HG03442 (cell line): Measurements from ENCODE around the gene ARHGAP32.

Experiments
- ATAC-seq: cut with Tn5 transposase; IDR thresholded peaks from one replicate; pipeline ENCODE4 v1.9.1; 2021; ENCODE audit warnings: mild to moderate bottlenecking, moderate library complexity; ENCODE audit not compliant: unreplicated experiment

ARHGAP32 gene

DNA sequence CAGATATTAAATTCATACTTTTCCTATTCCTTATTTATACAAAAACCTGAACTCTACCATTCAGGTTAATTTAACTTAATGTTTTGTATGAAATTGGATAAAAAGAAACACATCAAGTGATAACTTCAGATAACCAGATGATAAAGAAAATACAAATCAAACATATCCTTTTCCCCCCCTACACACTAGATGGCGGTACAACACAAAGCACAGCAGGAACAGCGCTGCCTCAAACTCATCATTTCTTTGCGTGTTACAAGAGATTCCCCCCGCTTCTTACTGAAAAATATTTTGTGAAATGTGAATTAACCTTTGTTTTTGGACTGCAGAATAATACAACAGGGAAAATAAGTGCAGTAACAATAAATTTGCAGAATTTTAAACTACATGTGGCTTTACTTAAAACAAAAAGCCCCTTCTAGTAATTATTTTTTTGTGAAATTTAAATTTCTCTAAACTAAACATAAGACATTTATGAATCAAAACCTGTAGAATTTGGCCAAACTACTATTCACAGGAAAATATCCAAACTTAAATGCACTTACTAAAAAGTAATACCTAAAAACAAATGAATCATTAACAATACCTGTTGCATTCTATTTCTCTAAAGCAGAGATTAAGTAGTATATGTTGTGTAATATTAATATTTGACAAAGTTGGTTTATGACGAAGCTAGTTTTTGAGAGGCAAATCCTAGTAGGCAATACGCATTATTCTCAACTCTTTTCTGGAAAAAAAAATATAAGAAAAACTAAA is 74.4 kb downstream of the ARHGAP32 start:
- peak; percentile 72 for ATAC-seq

GRCh38 chr11:129115652-129116586 is 76.2 kb downstream of the ARHGAP32 start:
- no peak for ATAC-seq

GRCh38 chr11:129109701-129110100 is 82.4 kb downstream of the ARHGAP32 start:
- ATAC-seq: no peak

GRCh38 chr11:129106788-129107187 is 85.3 kb downstream of the ARHGAP32 start:
- no peak for ATAC-seq

- no peak for ATAC-seq
These were observed 89.4 kb downstream of the ARHGAP32 start for GRCh38 chr11:129102756-129103155.

GRCh38 chr11:129102225-129102624 is 89.9 kb downstream of the ARHGAP32 start:
- no peak for ATAC-seq

DNA sequence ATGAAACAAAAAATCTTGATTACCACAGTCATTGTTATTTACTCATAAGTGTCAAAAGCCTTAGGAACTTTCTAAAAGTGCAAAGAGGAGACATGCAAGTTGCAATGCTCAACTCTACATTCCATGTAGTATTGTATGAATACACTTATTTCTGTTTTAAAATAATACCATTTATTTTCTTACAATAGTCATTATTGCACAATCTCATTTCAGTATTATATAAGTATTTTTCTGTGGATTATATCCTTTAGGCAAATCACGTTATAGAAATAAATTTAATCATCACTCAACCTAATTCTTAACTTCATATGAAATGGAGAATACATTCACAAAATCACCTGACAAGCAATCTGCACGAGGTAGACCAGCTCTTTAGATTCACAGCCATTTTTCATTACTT is 98.8 kb downstream of the ARHGAP32 start:
- ATAC-seq: no peak

GRCh38 chr11:129090056-129090455 is 102.1 kb downstream of the ARHGAP32 start:
- ATAC-seq: no peak

DNA sequence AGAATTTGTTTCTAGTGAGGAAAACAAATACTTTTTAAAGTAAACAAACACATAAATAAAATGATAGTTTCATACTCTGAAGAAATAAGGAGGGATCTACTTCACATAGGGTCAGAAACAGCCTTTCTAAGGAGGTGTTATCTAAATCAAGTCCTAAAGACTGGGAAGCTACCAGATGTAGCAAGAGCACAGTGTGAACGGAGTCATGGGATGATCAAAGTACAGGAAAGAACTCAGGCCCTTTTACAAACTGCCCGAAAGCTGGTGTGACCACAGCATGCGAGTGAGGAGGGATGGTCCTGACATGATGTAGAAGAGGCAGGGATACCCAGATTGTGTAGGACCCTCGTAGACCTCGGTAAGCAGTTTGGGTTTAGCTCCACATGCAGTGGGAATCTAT is 102.8 kb downstream of the ARHGAP32 start:
- no peak for ATAC-seq

- no peak for ATAC-seq
These were observed 105.1 kb downstream of the ARHGAP32 start for GRCh38 chr11:129086976-129087375.

- no peak for ATAC-seq
These were observed 114.9 kb downstream of the ARHGAP32 start for GRCh38 chr11:129077191-129077590.

- ATAC-seq: no peak
These were observed 116.4 kb downstream of the ARHGAP32 start for GRCh38 chr11:129075757-129076156.

- ATAC-seq: no peak
These were observed 124.7 kb downstream of the ARHGAP32 start for GRCh38 chr11:129067454-129067853.

GRCh38 chr11:129066229-129066628 is 125.9 kb downstream of the ARHGAP32 start:
- ATAC-seq: no peak

DNA sequence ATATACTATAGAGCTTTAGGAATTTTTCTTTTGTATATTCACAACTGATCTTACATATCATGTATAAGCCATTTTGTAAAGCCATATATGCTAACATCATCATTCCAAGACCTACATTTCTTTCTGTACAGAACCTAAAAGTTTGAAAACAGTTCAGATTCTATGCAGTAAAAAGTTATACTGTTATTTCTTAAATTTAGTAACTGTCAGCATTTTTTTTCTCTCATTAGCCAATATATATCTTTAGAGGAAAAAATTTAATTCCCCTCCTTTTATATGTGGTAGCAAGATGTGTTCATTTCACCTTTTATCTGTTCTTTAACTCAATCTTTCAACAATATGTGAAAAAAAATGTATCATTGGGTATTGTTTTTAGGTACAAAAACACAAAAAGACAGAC is 129.0 kb downstream of the ARHGAP32 start:
- ATAC-seq: no peak

DNA sequence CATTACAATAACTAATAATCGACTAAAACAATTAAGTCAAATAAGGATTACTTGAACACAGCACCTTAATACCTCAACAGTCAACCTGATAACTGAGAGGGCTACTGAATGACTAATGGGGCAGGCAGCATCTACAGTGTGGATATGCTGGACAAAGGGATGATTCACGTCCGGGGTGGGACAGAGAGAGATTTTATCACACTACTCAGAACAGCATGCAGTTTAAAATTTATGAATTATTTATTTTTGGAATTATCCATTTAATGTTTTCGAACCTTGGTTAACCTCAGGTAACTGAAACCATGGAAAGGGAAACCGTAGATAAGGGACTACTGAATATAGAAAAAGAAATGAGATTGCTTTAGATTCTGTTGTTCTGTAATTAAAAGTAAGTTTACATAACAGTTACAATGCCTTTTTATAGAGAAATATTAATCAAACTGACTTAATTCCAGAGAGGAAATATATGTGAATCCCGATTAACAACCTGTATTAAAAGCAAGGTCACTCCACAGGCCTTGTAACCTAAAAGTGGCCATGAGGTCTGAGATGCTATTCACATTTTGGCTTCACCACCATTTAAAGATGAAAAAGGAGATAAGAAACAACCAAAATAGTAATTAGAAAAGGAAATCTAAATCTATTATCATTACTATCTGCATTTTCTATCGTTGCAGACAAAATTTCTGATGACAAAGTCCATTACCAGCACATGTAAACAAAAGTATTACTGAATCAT is 130.5 kb downstream of the ARHGAP32 start:
- no peak for ATAC-seq

DNA sequence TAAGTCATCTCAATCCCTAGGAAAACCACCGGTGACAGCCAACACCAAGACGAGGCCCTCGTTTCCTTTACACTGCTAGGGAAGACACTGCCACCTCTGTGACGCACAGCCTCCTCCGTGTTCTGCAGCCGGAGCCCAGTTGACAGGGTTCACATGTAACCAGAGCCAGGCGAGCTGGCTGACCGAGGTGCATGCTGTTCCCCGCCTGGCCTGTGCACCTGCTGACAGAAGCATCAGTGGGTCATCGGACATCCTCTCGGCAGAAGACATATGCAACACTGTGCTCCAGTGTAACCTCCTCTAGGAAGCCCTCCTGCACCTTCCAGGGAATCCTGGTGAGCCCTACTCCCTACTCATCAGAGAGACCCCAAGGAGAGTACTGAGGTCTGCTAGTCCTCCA is 135.2 kb downstream of the ARHGAP32 start:
- ATAC-seq: no peak

DNA sequence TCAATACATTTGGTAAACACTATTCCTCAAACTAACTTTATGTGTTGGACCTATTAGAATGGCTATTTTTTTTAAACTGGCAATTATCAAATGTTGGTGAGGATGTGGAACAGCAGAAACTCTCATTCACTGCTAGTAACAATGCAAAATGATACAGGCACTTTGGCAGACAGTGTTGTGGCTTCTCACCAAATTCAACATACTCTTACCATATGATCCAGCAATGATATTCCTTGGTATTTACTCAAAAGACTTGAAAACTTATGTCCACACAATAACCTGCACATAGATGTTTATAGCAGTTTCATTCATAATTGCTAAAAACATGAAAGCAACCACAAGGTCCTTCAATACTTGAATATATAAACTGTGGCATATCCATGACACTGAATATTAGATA is 136.9 kb downstream of the ARHGAP32 start:
- ATAC-seq: no peak

- ATAC-seq: no peak
These were observed 143.2 kb downstream of the ARHGAP32 start for GRCh38 chr11:129048911-129049310.

DNA sequence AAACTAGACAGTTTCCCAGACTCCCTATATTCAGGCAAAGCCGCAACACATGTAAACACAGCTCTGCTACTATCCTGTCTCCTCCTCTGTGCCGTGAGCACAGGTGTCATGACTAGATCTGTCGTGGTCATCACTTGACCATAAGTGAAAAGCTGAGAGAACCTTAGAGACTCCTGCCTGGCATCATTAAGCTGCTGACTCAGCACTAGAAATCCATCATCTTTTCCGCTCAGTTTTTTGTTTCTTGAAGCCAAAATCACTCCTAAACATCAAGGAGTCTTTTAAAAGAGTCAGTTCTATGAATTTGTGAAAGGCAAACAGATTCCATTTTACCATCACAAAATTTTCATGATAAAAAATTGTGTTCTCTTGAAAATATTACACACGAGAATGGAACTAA is 147.0 kb downstream of the ARHGAP32 start:
- ATAC-seq: no peak

- no peak for ATAC-seq
These were observed 149.6 kb downstream of the ARHGAP32 start for GRCh38 chr11:129042503-129042902.
